SK-N-MC (cell line): ENCODE results near the gene PCGF3.

Source experiments
- EZH2 ChIP-seq: fragments of 200-600 bp; sonication (generic); IDR thresholded peaks from one replicate; pipeline ENCODE4 v1.6.1; 2017; ENCODE audit warnings: antibody characterized with exemption
- FOXP2 ChIP-seq: optimal IDR thresholded peaks from 2 replicates; pipeline ENCODE3; 2011; ENCODE audit warnings: mild to moderate bottlenecking, moderate library complexity; ENCODE audit not compliant: insufficient read depth; ENCODE audit errors: extremely low read length, control extremely low read depth
- POLR2AphosphoS5 ChIP-seq: IDR thresholded peaks from 2 replicates; pipeline ENCODE4 v1.6.1; 2012; ENCODE audit warnings: mild to moderate bottlenecking, low read depth, low read length, borderline replicate concordance

GRCh38 chr4:781493-782216 lies 76.0 kb downstream of the PCGF3 start:
- TF ChIP-seq EZH2 (no peak), POLR2AphosphoS5 (peak; percentile 94), FOXP2 (no peak)
